Measurements from ENCODE around the gene HRAS.

HRAS gene

DNA sequence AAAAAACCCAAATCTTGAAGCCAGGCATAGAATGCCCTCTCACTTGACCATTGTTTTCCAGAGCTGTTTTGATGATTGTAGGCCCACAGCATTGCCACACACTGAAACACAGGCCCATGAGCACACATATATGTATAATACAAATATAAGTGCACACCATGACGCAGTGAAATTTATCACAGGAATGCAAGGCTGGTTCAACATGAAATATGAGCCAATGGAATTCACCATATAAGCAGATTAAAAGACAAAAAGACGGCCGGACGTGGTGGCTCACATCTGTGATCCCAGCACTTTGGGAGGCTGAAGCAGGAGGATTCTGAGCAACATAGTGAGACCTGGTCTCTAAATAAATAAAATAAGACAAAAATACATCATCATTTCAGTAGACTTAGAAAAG lies 19.0 kb downstream of the HRAS start:
- Histone ChIP-seq H4K20me1 (ENCODE audit: insufficient read depth, low read length, poor library complexity, severe bottlenecking) (no peaks in the 10 kb centered on the region), H3K27me3 (ENCODE audit: insufficient read depth, low read length, poor library complexity, severe bottlenecking) (no peaks in the 10 kb centered on the region), H3K9me3 (ENCODE audit: insufficient read depth, low read depth, low read length) (no peaks in the 10 kb centered on the region; the same call in 1 of the 2 replicates), H3K79me2 (ENCODE audit: insufficient read depth, low read length) (no peaks in the 10 kb centered on the region), H2AFZ (ENCODE audit: low read length) (no peak overlapping the region), H3K9ac (ENCODE audit: low read depth, low read length, poor library complexity, severe bottlenecking) (no peak overlapping the region), H3K36me3 (ENCODE audit: insufficient read depth, low read length) (no peaks in the 10 kb centered on the region), H3K4me2 (ENCODE audit: low read depth, low read length, poor library complexity, severe bottlenecking) (no peak overlapping the region), H3F3A (ENCODE audit: low read depth) (no peaks in the 10 kb centered on the region), H3K4me3 (ENCODE audit: low read length, poor library complexity, severe bottlenecking) (no peak overlapping the region), H3K9me2 (replicated peaks; ENCODE audit: low read depth, low read length) (no peaks in the 10 kb centered on the region), H3K4me1 (ENCODE audit: insufficient read depth, low read length, poor library complexity, severe bottlenecking) (no peaks in the 10 kb centered on the region)
- TF ChIP-seq CTCF (conservative IDR thresholded peaks at IDR 0.05; ENCODE audit: low read length) (no peak), EZH2phosphoT487 (IDR thresholded peaks at IDR 0.05; ENCODE audit: borderline replicate concordance) (no peak)

GRCh38 chr11:515131-515530 lies 20.2 kb downstream of the HRAS start:
- no peaks in the 10 kb centered on the region for H3K4me1 ChIP-seq (ENCODE audit: insufficient read depth, low read length, poor library complexity, severe bottlenecking)

GRCh38 chr11:514606-515005 lies 20.8 kb downstream of the HRAS start:
- no peak for TF ChIP-seq CTCF (conservative IDR thresholded peaks at IDR 0.05; ENCODE audit: low read length)
- no peak for TF ChIP-seq EZH2phosphoT487 (IDR thresholded peaks at IDR 0.05; ENCODE audit: borderline replicate concordance)

More at GRCh38 chr11:515131-515530, 20.2 kb downstream of the HRAS start:
- Histone ChIP-seq H3F3A (ENCODE audit: low read depth) (no peaks in the 10 kb centered on the region), H3K36me3 (ENCODE audit: insufficient read depth, low read length) (no peaks in the 10 kb centered on the region), H2AFZ (ENCODE audit: low read length) (no peak overlapping the region), H4K20me1 (ENCODE audit: insufficient read depth, low read length, poor library complexity, severe bottlenecking) (no peaks in the 10 kb centered on the region), H3K4me2 (ENCODE audit: low read depth, low read length, poor library complexity, severe bottlenecking) (no peak overlapping the region), H3K27me3 (ENCODE audit: insufficient read depth, low read length, poor library complexity, severe bottlenecking) (no peaks in the 10 kb centered on the region), H3K79me2 (ENCODE audit: insufficient read depth, low read length) (no peaks in the 10 kb centered on the region), H3K4me3 (ENCODE audit: low read length, poor library complexity, severe bottlenecking) (no peak overlapping the region), H3K9me2 (replicated peaks; ENCODE audit: low read depth, low read length) (no peaks in the 10 kb centered on the region), H3K9ac (ENCODE audit: low read depth, low read length, poor library complexity, severe bottlenecking) (no peak overlapping the region), H3K9me3 (ENCODE audit: insufficient read depth, low read depth, low read length) (no peaks in the 10 kb centered on the region; the same call in 1 of the 2 replicates)
- TF ChIP-seq CTCF (conservative IDR thresholded peaks at IDR 0.05; ENCODE audit: low read length) (no peak), EZH2phosphoT487 (IDR thresholded peaks at IDR 0.05; ENCODE audit: borderline replicate concordance) (no peak)

More at GRCh38 chr11:514606-515005, 20.8 kb downstream of the HRAS start:
- Histone ChIP-seq H3F3A (ENCODE audit: low read depth) (no peaks in the 10 kb centered on the region), H3K4me2 (ENCODE audit: low read depth, low read length, poor library complexity, severe bottlenecking) (no peak overlapping the region), H3K9me3 (ENCODE audit: insufficient read depth, low read depth, low read length) (no peaks in the 10 kb centered on the region; the same call in 1 of the 2 replicates), H4K20me1 (ENCODE audit: insufficient read depth, low read length, poor library complexity, severe bottlenecking) (no peaks in the 10 kb centered on the region), H3K36me3 (ENCODE audit: insufficient read depth, low read length) (no peaks in the 10 kb centered on the region), H3K4me1 (ENCODE audit: insufficient read depth, low read length, poor library complexity, severe bottlenecking) (no peaks in the 10 kb centered on the region), H3K9me2 (replicated peaks; ENCODE audit: low read depth, low read length) (no peaks in the 10 kb centered on the region), H3K79me2 (ENCODE audit: insufficient read depth, low read length) (no peaks in the 10 kb centered on the region), H3K4me3 (ENCODE audit: low read length, poor library complexity, severe bottlenecking) (no peak overlapping the region), H3K27me3 (ENCODE audit: insufficient read depth, low read length, poor library complexity, severe bottlenecking) (no peaks in the 10 kb centered on the region), H2AFZ (ENCODE audit: low read length) (no peak overlapping the region), H3K9ac (ENCODE audit: low read depth, low read length, poor library complexity, severe bottlenecking) (no peak overlapping the region)
